Fibroblast of skin of left biceps (primary cell): Measurements from ENCODE around the gene COL4A5.

ENCODE experiments used
- DNase-seq, 2 experiments: peaks; one replicate each; pipeline ENCODE4 v3.0.0-alpha.2; 2013; ENCODE audit warnings: low read depth in 2 of 2

Gene COL4A5

DNA sequence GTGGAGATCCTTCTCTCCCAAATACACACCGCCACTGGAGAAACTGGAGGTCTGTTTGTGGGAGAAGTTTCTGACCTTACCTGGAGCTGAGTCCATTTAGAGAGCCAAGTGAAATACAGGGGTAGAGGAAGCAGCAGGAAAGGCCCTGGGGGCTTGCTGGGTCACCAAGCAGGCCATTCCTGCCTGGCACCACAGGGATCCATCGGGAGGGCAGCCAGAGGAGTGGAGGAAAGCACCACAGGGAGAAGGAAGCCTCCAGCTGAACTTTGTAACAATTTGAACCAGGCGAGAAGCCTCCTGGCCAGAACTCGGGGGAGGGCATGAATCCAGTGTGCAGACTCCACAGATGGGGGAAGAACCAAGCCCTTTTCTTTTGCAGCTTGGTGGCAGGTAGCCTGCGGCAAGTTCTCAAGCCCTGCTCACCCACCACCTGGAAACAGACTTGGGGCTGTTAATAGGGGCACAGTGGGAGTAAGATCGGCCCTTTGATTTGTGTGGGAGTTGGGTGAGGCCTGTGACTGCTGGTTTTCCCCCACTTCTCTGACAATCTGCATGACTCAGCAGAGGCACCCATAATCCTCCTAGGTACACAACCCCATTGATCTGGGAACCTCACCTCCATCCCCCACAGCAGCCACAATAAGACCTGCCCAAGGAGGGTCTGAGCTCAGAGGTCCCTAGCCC is 202.1 kb downstream of the COL4A5 start:
- no peak for DNase-seq

DNA sequence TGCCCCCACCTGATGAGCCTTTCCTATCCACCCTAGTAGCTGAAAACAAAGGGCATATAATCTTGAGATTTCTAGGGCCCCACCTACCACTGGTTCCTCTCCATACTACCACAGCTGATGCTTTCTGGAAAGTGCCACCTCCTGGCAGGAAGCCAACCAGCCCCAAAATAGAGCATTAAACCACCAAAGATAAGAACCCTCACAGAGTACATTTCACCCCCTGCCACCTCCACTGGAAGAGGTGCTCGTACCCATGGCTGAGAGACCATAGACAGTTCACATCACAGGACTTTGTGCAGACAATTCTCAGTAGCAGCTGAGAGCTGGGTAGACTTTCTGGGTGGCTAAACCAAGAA is 202.6 kb downstream of the COL4A5 start:
- DNase-seq = no peak

DNA sequence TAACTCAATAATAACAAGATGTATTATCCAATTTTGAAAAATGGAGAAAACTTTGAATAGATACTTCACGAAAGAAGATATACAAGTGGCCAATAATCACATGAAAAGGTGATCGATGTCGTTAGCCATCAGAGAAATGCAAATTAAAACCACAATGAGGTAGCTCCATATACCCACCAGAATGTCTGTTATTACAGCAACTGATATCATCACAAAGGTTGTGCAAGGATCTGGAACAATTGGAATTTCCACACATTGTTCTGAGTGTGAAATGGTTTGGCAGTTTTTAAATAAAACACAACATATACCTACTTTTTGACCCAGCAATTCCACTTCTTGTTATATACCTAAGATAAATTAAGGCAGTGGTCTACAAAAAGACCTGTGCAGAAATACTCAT is 225.1 kb downstream of the COL4A5 start:
- no peak for DNase-seq

DNA sequence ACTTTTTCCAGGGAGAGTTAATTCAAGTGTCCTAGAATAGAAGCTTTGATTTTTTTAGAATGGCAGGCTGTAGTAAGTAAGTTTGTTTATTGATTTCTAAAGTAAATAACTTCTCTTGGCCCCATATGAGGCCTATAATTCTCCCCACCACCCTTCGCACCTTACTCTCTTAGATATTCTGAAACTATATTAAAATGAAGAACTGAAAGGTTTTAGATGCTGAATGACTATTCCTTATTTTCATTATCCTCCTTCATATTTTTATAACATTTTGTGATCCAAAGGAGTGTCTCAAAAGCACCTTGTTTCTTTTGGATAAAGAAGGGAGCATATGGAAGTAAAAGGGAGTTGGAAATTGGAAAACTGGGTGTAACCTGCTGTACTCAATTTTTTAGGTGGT is 226.5 kb downstream of the COL4A5 start:
- no peak for DNase-seq

DNA sequence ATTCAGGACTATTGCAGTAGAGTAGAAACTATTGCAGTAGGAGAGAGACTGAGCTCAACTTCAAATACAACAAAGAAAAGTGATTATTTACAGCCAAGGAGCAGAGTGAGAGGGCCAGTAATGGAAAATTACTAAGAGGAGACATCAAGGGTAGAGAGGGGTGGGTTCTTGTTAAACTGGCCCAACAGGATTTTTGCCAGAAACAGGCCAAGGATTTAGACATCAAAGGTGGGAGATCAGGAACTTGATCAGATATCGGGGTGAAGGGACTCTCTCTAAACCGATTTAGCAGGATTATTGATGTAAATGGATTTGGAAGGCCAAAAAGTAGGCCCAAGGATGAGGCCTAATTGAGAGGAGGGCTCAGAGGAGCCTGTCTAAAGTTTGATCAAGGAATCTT is 231.9 kb downstream of the COL4A5 start:
- DNase-seq = no peak

DNA sequence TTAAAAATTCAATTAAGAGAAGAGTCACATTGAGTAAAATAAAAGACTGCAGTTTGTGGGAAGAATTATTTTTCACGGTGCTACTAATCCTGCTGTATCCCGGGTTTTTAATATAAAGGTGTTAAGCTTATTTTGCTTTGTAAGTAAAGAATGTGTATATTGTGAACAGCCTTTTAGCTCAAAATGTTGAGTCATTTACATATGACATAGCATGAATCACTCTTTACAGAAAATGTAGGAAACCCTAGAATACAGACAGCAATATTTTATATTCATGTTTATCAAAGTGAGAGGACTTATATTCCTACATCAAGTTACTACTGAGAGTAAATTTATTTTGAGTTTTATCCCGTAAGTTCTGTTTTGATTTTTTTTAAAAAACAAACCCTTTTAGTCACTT is 257.1 kb downstream of the COL4A5 start:
- no peak for DNase-seq

DNA sequence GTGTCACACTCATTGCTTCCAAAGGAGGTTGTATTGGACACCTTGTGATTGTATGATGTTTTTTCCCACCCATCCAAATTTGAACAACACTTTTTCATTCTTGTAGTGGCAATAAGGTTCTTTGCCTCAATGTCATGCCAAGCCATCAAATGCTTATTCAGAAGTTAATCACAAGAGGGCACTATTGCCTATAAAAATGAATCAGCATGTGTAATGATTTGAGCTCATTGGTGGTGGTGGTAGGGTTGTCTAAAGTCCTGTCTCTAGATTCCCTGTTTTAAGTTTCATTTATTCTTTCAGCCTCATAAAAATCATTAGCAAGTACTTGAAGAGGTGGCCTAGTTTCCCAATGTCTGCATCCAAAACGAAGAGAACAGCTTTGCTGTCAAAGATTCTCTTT is 259.7 kb downstream of the COL4A5 start:
- peak in 1 of 2 experiments; percentile 6 for DNase-seq

DNA sequence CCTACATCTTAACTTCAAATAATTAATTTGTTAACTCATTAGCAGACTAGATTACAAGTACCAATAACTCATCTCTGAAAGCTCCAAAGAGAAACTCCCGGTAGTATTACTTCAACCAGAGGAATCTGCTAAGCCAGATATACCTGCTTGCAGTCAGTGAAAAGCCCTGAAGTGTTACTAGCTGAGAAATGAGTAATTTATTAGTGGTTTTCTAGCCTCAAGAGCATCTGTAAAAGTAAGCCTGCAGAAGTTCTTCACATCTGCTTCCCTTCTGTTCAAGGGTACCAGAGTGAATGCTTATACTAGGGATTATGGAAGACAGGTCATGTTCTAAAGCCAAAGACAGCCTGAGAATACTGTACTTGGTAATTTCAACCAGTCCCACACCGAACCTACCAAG is 262.0 kb downstream of the COL4A5 start:
- no peak for DNase-seq

DNA sequence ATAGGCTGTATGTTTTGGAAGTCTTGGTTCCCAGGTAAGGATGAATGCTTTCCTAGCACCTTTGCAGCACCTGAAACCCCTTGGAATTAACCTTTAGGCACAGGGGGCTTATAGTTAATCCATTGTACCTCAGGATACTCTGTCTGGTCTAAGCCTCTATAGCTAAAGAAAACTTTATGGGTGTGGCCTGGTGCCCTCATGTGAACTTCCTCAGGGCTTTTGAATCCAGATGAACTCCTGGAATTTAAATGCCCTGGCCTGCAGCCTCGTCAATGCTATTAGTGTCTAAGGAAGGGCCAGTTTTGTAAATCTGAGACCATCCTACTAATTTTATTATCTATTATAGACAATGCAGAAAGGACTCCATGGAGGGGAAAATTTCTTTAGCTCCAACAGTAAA is 262.9 kb downstream of the COL4A5 start:
- DNase-seq = no peak

DNA sequence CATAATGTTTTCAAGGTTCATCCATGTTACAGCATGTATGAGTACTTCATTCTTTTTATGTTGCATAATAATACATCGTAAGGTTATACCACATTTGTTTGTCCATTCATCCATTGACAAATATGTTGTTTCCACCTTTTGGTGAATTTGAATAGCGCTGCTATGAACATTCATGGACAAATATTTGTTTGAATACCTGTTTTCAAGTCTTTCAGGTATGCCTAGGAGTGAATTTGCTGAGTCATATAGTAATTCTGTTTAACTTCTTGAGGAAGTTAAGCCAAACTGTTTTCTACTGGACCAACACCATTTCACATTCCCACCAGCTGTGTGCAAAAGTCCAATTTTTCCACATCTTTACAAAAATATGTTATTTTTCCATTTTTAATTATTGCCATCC is 265.2 kb downstream of the COL4A5 start:
- DNase-seq = no peak

DNA sequence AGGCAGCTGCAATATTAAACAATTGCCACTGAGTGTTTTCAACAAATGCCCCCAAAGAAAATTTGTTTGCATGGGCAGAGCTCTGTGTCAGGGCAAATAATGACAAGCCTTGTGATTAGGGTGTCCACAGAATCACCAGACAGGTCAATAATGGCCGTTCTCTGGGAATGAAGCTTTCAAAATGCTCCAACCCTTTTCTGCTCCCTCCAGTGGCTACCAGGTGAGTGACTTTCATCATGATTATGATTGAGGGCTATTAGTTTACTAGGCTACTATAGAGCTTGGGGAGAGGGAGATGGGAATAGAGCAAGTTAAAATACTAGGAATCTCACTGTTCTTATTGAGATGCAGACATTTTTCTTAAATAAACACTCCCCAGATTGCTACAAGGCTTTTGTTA is 273.2 kb downstream of the COL4A5 start:
- no peak for DNase-seq

DNA sequence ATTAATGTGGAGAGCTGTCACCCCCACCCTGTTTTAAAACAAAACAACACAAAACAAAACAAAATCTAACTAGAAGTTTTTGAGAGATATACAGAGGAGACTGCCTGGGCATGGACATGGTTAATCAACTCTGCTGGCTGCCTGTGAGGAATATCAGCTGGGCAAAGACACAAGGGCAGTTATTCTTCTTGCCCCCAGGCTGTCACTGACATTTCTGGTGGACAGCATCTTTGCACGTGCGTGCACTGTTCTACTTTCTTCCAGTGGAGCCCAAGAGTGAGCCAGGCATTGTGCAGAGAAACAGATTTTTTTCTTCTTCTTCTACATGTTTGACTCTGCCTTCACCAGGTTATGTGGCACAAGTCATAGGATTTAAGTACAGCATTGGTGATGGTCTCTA is 282.9 kb downstream of the COL4A5 start:
- no peak for DNase-seq

DNA sequence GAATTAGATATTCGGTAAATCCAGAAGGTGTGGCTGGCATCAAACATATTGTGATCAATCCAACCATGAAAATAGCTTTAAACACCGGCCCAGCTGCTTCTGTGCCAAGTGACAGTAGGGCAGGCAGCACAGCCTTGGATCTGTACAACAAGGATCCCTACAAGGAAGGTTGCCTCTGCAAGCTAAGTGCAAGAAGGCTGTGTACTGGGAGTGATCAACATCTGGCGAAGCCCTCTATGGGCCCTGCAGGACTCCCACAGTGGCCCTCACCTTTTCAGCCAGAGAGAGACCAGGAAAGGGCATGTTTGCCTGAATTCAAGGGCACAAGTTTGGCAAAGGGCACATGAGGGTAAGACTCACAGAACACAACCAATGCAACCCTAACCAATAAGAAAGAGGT is 287.1 kb downstream of the COL4A5 start:
- no peak for DNase-seq

DNA sequence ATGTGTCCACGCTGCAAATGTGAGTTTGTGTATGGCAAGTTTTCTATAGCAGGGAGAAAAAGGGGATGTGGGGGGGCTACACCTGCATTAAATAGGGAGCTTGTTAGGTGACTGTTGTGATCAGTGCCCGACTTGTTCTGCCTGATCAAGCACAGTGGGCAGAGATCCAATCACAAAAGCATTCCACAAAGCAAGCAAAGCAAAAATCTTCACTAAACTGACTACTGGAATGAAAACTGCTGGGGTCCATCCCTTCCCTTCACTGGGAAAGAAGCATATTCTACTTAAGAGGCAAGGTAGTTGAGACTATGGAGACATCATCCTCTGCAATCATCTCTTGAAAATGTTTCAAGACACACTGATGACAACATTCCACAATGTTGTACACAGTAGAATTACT is 291.5 kb downstream of the COL4A5 start:
- no peak for DNase-seq

DNA sequence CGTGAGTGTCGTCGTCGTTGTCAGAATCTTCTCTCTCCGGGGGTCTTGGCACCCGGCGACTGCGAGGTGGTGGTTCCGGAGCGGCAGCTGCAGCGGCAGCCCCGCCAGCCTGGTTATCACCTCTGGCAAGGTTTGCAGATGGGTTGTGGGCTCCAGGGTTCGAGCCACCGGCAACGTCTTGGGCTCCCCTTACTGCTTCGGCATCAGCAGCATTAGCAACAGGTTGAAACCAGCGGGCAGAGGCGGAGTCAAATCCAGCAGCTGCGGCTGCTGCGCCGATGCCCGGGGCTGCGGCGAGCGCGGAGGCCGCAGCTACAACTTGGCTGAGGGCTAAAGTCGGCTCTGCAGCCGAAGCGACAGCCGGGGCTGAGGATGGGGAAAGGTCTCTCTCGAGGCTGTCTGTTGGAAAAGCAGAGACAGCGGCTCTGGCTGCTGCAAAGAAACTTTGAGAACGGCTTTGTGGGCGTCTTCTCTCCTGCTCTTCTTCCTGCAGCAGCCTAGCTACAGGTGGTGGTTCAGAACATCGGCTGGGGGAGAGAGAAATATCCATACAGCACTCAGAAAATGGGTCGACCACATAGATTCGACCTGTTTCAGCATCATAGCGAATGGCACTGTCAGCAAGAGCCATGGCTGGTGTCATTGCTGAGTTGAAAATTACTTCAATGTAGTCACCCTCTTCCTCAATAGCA is 293.1 kb downstream of the COL4A5 start:
- no peak for DNase-seq

DNA sequence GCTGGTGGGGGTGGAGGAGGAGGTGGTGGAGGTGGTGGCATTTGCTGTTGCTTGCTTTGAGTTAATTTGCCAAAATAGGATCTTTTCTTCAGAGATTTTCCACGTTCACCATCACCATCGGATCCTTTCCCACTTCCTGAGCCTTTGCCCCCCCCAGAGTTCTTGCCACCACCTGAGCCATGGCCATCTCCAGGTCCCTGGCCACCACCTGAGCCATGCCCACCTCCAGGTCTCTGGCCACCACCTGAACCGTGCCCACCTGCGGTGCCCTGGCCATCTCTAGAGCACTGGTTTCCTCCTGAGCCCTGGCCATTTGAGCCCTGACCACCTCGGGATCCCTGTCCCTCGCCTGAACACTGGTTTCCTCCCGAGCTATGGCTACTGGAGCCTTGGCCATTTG is 294.8 kb downstream of the COL4A5 start:
- DNase-seq = no peak

DNA sequence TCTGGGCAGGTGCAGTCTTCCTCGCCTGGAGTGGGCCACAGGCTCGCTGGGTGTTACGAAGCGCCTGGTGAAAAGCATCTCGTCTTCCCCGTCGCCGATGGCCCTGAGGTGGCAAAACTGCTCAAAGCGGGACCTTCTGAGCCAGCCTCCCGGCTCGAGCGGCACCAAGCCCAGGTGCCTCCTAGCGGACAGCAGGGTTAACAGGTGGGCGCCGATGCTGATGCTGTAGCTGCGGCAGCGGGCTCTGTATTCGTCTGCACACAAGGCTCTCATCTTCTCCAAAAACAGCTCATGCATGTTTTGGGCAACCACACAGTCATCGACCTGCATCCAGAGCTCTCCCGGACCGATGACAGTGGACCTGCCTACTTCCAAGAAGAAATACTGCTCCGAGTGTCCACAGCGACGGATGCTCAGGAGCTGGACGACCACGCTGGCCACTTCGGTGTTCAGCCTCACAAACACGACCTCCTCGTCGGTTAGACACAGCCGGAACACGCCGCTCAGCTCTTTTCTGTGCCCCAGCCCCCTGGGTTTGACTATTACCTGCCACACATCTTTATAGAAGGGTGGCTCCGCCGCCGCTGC is 295.5 kb downstream of the COL4A5 start:
- DNase-seq = no peak

DNA sequence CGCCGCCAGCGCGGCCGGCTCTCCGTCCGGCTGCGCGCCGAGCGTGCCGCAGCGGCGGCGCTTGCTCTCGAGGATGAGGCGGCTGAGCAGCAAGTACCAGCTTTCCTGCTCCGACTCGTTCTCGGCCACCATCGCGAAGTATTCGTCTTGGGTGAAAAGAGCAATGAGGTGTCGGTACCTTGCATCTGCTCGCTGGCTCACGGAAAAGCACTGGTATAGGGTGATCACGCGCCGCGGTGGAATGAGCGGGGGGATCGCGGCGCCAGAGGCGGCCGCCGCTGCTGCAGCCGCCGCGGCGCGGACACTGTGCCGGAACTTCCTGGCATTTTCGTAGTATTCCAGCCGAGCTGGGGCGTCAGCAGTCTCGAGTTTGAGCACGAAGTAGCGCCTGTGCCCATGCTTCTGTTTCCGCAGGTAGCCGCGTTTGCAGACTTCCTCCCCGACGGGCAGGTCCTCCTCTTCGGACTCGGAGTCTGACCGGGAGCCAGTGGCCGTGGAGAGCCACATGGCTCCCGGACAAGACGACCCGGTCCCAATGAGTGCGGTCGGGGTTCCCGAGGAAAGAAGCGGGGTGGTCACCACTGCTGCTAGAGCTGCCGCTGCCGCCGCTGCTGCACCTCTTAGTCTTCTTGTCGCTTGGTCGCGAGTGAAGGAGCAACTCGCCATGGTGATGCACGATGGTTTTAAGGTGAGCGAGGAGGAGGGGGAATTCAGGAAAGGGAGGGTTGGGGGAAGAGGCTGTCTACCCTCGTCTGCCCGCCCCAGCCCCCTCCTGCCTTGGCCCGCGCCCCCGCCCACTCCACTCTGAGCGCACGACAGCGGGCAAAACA is 296.3 kb downstream of the COL4A5 start:
- DNase-seq = no peak

DNA sequence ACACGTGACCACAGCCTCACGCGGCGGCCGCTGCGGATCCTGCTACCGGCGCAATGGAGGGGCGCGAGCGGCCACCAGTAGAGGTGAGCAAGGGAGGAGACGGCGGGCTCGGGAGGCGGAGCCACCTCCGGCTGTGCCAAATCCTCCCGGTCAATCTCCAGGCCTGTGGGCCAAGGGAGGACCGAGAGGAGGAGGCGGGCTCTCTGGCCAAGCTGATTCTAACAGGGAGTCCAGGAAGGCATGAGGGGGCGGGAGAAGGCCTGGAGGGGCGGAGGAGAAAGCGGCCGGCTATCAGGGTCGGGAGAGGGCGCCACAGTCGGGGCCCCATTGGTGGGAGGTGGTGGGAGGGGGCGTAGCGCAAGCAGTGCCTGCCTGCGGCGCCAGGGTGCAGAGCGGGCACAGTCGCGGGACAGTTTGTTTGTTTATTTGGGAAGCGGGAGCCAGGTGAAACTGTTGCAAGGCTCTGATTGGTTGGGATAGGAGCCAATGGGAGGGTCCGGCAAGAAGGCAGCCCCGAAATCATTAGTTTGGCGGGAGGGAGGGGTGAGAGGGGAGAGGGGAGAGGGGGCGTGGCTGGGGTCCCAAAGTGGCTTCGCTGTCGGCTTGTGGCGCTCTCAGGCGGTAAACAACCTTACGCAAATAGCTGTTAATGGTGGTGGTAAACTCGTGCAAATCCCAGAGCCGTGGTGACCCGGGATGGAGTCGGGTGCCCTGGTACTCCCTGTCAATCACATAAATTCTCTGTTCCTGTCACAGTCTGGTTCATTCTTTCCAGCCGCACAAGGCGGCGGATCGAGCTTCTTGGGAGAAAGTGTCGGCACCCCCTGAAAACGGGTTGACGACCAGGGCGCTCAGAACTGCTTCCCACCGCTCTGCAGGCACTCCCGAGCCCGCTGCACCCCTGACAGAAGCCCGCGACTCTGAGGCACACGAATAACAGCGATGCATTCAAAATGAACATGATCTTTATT is 297.2 kb downstream of the COL4A5 start, which contains the start of gene IRS4:
Gene IRS4, minus strand, starts transcription at position 55 of the 971 bp plus-strand sequence.
- DNase-seq = no peak

DNA sequence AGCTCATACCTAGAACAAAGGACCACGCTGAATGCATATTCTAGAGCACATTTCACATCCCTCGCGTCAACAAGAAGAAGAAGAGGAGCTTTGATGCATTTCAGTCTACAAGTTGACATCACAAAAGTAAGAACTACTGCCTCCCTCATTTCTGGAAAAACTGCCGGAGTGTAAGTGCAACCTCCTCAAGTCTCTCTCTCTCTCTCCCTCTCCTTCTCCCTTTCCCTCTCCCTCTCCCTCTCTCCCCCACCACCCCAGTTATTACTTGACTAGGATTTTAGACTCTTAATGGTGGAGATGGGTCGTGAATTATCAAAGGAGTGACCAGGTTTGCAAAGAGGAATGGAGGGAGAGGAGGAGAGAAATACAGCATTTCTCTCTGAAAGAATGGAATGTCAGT is 298.1 kb downstream of the COL4A5 start:
- DNase-seq = no peak

DNA sequence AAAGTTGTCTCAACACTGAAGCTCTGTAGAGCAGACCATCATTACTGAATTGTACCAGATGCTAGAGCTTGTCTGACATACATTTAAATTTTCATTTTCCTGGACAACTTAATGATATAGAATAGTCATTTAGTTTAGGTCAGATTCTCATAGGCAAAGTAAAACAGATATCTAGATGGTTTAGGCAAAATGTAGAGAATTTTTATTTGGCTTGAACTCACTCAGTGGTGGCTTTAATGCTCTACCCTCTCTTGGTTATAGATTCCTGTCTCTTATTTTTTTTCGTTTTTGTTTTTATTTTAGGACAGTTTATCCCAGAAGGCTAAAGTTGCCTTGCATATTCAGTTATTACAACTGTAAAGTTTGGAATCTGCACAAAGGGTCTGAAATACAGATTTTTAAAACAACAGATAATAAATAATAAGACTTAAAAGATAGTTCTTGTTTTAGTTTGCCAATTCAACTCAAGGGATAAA is 300.7 kb downstream of the COL4A5 start:
- no peak for DNase-seq
